ENCODE data around the gene CLINT1.
"Not testable (repeated sequence)": the region's sequence is repeated elsewhere in the genome, so short reads cannot be mapped to it uniquely, and the experiment has no call there.

Gene CLINT1

GRCh38 chr5:157862183-157862851 is 3.4 kb upstream of the CLINT1 start:
- DNase-seq = no peak

DNA sequence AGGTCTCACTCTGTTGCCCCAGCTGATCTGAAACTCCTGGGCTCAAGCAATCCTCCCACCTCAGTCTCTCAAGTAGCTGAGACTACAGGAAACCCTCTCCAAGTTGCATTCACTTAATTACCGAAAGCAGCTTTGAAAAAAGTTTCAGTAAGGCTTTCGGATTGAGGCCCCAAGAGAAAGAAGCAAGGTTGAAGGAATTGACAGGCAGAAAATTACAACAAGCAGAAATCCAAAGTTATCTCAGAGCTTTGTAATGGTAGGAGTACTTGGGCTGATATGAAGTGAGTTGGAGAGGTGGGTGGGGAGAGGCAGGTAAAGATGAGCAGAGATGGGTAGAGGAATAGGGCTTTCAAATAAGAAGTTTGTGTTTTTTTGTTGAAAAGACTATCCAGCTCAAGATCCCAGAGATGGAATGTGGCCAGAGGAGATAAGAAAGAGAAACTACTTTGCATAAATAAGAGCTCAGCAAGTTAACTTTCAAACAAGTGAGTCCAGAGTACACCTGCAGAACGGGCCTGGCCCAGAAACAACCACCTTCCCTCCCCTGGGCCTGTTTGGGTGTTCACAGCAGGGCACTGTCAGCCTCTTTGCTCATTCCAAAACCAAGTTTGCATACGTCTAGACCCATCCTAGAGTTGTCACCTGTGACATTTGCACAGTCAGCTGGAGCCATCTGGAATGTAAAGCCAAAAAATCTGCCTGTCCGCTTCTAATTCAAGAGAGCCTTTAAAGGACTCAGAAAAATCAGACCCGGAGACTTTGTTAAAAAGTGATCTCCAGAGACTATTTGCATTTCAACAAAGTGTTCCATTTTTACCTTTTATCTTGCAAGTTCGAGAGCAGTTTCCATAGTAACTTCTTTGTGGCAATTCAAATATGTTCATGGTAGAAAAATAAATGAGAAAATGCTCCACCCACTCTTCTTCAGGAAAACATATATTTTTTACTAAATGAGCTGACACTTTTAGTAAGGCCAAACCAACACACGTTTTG is 2.2 kb upstream of the CLINT1 start:
- DNase-seq = no peak

DNA sequence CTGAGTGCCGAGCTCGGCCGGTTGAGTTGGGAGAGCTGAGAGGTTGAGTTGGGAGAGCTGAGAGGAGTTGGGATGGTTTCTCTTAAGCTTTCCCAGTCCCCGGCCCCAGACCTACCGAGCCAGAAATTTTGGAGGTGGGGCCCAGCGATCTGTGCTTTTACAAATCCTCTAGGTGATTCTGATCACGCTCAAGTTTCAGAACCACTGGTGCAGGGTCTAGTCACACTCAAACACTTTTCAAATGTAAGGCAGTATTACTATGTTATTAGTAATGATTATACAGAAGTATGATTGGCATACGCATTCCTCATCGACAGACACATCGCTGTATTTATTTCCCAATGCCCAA is 256 bp upstream of the CLINT1 start:
- DNase-seq = no peak

DNA sequence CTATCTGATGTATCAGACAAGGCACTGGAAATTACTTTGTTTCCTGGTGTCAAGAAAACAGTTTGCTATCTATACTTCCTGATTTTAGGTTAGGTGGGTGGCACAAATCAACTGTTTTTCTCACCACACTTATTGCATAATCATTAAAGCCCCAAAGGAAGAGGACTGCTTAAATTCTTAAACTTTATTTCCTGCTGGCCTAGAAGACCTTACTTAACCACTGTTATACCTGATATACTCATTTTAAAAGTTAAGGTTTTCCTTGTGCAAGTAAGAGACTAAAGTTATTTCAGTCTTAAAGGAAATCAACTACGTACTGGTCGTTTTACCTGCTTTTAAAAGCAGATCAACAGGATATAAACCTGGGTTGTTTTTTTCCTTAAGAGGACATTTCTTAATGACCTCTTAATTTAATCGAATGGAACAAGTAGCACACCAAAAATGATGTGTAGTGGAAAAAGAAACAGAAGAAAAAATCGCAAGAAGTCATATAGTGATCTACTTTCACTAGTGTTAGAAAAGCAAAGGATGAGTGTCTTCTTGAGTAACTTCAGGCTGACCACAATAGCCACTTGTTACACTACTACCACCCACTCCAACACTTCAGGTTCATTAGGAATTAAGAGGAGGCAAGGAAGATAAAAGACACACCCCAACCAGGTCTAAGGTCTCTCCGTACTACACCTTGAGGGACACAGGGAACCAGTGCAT is 974 bp downstream of the CLINT1 start:
- DNase-seq = no peak

DNA sequence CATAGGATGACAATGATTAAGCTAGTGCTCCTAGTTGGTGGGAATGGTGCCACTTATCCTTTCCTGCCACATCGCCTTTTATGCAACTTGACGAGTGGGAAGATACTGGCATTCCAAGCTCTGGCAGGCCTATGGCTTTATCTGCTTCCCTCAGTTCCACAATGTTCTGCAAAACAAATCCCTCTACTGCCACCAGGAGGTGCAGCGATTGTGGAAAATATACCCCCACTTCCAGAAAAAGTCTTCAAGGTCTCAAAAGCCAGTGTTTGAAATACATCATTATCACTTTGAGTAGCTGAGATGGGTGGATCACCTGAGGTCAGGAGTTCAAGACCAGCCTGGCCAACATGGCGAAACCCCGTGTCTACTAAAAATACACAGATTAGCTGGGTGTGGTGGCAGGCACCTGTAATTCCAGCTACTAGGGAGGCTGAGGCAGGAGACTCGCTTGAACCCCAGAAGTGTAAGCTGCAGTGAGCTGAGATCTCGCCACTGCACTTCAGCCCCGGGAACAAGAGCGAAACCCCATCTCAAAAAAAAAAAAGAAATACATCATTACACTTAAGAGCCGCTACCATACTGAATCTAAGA is 3.4 kb downstream of the CLINT1 start:
- DNase-seq = peak; percentile 60

GRCh38 chr5:157853365-157853764 is 5.6 kb downstream of the CLINT1 start:
- DNase-seq = not testable (repeated sequence)

DNA sequence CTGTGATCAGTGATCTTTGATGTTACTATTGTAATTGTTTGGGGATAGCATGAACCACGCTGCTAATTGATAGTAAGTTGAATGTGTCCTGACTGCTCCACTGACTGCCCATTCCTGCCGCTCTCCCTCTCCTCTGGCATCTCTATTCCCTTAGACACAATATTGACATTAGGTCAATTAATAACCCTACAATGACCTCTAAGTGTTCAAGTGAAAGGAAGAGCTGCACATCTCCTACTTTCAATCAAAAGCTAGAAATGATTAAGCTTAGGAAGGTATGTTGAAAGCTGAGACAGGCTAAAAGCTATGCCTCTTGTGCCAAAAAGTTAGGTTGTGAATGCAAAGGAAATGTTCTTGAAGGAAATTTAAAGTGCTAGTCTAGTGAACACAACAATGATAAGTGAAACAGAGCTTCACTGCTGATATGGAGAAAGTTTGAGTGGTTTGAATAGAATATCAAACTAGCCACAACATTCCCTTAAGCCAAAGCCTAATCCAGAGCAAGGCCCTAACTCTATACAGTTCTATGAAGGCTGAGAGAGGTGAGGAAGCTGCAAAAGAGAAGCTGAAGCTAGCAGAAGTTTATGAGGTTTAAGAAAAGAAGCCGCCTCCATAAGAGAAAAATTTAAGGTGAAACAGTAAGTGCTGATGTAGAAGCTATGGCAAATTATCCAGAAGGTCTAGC is 12.9 kb downstream of the CLINT1 start:
- no peak for DNase-seq

DNA sequence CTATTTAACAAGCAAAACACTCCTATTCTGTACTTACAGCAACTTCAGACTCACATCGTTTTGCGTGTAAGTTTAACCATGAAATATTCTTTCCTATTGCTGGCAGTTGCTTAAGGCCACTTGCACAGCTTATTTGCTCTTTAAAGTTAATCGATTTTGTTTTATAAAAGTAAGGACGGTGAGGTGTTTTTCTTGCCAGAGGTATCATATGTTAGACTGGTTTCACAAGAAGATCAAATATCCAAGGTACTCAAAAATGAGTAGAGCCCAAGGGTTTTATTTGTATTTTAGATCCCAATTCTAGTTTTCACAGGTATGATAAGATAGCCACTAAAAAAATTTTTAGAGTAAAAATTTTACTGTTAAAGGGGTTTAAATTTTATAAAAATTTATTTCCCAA is 16.2 kb downstream of the CLINT1 start:
- no peak for DNase-seq

- DNase-seq = no peak
Measured at GRCh38 chr5:157842185-157842584, 16.8 kb downstream of the CLINT1 start.

GRCh38 chr5:157839157-157839795 is 19.7 kb downstream of the CLINT1 start:
- no peak for DNase-seq

GRCh38 chr5:157836121-157836753 is 22.7 kb downstream of the CLINT1 start:
- DNase-seq = no peak

GRCh38 chr5:157835041-157835440 is 23.9 kb downstream of the CLINT1 start:
- DNase-seq = no peak

GRCh38 chr5:157828944-157829639 is 29.9 kb downstream of the CLINT1 start:
- no peak for DNase-seq

DNA sequence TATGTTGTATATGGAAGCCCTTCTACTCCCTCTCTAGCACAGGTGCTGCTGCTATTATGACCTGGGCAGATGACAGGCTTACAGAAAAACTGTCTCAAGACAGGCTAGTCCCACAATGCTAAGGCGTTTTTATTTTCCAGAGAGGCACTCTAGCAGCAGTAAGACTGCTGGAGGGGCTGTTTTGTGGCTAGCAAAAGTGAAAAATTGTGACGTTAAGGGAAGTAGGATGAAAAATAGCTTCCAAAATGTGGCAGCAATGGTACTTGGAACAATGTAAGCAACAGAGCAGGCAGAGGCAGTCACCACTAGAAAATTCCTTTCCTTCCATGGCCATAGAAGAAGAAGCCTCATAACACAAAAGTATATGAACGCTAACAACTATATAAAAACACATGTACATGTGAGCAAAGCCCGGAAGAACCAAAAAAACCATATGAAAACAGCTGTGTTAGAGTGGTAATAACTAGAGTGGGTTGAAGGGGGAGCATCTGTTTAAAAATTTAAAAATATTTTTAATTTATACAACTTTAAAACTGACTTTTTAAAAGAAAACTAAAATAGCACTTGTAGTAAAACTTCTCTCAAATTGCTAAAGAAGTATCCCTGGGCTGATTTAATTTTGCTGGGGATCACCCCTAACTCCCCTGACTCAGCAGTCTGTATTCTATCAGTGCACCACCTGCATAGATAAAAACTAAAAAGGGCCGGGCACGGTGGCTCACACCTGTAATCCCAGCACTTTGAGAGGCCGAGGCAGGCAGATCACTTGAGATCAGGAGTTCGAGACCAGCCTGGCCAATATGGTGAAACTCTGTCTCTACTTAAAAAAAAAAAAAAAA is 30.6 kb downstream of the CLINT1 start:
- peak; percentile 17 for DNase-seq

DNA sequence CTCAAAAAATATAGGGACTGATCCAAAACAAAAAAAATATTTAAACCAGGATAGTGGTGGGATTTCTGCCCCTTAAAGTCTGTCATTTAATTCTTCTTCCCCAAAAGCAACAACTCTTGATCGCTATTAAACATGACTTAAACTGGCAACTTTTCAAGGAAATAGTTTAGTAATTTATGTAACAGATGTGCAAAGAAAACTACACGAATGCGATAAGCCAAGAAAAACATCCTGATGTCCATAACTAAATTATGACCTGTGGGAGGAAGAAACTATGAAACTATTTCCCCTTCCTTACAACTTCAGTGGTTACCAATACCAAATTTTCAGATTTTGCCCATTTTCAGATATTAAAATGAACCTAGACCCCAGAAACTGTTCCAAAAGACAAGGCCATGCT is 31.5 kb downstream of the CLINT1 start:
- peak; percentile 45 for DNase-seq

- no peak for DNase-seq
Measured at GRCh38 chr5:157823655-157824054, 35.3 kb downstream of the CLINT1 start.

GRCh38 chr5:157821822-157822622 is 36.9 kb downstream of the CLINT1 start:
- peak; percentile 4 for DNase-seq

DNA sequence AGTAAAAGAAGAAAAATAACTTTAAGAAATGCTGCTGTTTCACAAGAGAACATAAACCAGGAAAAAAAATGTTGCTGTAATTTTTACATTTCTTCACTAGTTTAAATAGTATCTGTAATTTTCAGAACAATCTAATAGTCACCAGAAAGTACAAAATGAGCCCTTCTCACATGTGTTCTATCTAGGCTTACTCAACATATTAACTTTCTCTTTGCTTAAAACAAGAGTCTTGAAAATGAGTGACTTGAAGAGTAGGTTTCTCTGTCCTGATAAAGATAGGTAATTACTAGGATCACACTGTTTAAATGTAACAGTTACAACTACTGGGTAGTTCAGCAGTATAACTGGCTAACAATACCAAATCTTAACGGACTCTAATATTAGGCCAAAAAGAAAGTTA is 37.5 kb downstream of the CLINT1 start:
- no peak for DNase-seq
